NOMO-1 (cell line): ENCODE results near the gene BRWD1.

ENCODE experiments used
- DNase-seq, 2 experiments: peaks; one replicate each; lab custom pipeline; 2025; ENCODE audit not compliant: unreplicated experiment in 2 of 2; lab: John Stamatoyannopoulos, UW

BRWD1 gene

GRCh38 chr21:39330001-39330400 is 16.6 kb upstream of the BRWD1 start:
- DNase-seq = no peak

GRCh38 chr21:39327727-39328126 is 14.3 kb upstream of the BRWD1 start:
- no peak for DNase-seq

GRCh38 chr21:39326607-39327307 is 13.3 kb upstream of the BRWD1 start:
- DNase-seq = no peak

DNA sequence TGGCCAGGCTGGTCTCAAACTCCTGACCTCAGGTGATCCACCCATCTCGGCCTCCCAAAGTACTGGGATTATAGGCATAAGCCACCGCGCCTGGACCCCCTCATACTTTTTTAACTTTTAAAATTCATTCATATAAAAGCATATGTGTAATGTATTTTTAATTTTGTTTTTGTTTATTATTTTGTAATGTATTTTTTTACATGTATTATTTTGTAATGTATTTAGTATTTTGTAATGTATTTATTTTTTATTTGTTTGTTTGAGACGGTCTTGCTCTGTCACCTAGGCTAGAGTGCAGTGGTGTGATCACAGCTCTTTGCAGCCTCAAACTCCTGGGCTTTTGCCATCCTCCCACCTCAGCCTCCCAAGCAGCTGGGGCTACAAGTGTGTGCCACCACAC is 12.0 kb upstream of the BRWD1 start:
- no peak for DNase-seq

DNA sequence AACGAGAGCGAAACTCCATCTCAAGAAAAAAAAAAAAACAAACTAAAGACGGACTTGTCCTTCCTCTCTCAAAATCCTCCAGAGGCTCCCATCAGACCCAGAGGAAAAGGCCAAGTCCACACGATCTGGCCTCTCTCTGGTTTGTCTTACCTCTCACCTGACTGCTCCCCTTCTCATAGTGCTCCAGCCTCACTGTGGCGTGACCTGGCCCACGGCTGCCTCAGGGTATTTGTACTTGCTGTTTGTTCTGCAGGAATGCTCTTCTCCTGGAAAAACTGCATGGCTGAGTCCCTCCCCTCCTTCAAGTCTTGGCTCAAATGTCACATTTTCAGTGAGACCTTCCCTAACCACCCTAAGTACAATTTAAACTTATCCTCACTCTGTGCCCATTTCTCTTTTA is 8.0 kb upstream of the BRWD1 start:
- no peak for DNase-seq

- DNase-seq = no peak
Measured at GRCh38 chr21:39319814-39320332, 6.4 kb upstream of the BRWD1 start.

DNA sequence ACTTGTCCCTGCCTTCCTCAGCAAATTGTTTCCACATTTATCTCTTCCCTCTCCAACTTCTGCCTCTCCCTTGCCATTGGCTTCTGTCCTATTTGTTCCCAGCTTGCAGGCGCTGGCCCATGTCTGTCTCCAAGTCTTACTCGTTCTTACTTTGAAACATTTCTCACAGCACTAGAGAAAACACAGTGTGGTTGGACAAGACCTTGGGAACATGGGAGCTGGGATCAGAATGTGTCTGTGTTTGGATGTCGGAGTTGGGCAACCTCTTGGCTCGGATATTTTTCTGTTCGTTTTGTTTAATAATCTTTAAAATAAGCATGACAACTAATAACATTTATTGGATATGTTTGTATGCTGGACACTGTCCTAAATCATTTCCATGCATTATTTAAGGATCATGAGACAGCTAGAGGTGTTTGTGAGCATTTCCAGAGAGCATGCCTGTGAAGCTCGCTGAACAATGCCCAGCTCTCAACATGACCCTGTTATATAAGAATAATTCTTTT is 5.9 kb upstream of the BRWD1 start:
- DNase-seq = no peak

DNA sequence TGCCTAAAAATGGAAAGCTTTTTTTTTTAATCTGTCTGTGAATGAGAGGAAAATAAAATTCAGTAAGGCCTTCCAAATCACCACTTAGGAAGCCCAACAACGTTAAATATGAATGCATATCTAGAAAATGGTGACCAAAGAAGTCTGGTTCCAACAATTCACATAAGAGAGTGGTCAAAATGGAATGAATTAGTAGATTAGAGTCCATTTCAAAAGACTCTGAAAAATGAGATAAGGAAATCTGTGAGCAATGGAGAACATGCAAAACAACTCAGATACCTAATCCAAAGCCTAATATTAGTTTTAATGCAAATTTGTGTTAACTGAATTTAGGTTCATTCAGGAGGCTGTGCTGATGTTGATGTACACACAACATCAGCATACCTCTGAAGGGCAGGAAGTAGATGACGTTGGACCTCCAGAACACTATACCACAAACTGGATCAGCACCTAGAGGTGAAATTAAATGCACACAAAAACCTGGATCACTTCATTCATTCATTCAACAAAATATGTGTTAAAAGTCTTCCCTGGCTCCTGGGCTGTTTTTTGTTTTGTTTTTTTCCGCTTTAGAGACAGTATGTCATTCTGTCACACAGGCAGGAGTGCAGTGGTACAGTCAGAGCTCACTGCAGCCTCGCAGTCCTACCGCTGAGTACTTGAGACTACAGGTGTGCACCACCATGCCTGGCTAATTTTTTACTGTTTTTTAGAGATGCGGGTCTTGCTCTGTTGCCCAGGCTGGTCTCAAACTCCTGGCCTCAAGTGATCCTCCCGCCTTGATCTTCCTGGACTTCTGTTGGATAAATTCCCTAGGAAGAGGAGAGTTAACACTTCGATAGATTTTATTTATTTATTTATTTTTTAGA is 4.9 kb upstream of the BRWD1 start:
- DNase-seq = no peak

- DNase-seq = peak; percentile 63 to 91
Measured at GRCh38 chr21:39317134-39318090, 4.0 kb upstream of the BRWD1 start.

GRCh38 chr21:39316729-39317128 is 3.3 kb upstream of the BRWD1 start:
- DNase-seq = no peak

GRCh38 chr21:39315603-39316445 is 2.4 kb upstream of the BRWD1 start:
- no peak for DNase-seq

DNA sequence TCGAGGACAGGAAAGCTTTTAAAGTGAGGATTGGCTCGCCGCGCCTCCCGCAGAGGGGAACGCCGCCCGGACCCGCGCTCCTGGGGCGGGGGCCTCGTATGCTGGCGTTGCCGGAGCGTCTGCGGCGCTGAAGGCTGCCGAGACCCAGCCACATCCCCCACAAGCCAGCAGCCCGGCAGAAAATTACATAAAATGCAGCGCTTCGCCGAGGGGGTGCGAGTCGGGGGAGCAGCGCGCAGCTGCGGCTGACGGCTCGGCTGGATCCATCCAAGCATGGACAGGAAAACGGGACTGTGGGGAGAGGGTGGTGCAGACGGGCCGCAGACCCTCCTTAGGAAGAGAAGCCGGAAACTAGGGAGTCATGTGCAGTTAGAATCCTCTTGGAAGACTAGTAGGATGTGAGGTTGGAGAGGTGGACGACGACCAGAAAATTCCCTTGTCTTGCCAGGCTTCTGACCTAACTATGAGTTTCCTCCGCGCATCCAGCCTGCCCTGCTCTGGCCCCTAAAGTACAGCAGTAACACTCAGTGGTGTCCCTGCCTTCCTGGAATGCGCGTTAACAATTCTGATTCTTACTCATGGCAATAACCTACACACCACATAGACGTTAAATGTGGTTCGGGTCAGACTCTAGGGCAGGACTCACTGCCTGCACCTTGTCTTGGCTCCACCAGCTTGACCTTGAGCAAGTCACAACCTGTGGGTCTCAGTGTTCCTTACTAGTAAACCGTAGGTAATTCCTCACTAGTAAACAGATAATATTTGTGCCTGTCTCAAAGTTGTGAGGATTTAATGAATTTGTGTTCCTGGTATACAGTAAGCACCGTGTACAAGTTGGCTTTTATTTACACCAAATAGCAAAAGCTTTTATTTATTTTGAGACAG is 953 bp upstream of the BRWD1 start:
- DNase-seq = peak; percentile 34 to 51

- DNase-seq = peak in 1 of 2 experiments; percentile 55
Measured at GRCh38 chr21:39313042-39313570, 326 bp downstream of the BRWD1 start.

DNA sequence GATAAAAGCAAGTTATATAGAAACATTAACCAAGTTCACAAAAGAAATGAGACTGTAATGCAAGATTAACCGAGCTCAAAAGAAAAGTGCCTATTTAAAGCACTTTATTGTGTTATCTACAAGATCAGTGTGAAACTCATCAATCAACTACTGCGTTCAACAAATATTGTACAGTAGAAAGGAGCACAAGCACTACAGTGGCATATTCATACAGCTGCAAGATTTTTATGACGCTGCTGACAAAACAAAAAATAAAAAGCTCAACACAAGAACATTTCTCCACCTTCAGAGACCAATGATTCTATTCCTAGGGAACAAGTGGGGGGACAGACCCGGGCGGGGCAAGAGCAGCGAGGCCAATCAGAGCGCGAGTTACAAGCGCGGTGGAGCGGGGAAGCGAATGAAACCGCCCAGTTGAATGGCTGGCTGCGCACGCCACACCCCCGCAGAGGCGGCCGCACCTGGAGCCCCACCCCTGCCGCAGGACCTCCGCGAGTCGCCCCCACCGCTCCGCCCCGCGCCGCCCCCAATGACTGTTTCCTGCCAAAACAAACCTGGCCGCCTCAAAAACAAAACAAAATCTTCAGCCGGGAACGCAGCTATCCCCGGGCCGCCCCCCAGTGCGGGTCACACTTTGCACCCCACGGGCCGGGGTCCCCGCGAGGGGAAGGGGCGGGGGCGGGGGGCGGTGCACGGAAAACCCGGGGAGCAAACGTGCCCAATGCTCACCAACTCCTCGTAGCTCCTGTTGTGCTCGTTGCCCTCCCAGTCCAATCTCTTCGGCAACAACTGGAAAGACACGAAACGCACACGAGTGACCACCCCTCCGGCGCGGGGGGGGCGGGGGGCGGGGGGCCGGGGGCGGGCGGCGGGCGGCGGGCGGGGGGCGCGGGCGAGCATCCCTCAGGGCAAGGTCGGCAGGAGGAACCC is 1.1 kb downstream of the BRWD1 start:
- peak; percentile 82 to 90 for DNase-seq

GRCh38 chr21:39311164-39311563 is 2.3 kb downstream of the BRWD1 start:
- DNase-seq = no peak

DNA sequence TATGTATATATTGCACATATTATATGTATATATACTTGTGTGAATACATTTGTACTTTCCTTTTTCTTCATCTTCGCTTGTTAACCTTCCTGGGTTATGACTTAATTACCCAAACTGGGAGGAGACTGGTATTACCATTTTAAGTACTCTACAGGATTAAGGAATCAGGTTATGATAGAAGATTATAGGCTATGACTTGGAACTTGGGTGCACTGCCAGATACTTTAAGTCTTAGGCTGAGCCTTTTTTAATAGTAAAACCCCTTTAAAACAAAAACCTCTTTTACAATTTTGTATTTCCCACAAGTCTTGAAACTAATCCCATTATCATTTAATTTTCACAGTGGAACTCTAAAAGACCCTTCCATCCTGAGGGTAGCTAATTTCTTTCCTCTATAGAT is 6.0 kb downstream of the BRWD1 start:
- DNase-seq = no peak

- no peak for DNase-seq
Measured at GRCh38 chr21:39300587-39300986, 12.8 kb downstream of the BRWD1 start.
